A673 (cell line): ENCODE data around the gene NOTCH4. TPM values are rescaled to one million over a fixed set of nuclear protein-coding genes. Genes with fewer than 3 reads are reported as not detected.
"Not testable (repeated sequence)": the region's sequence is repeated elsewhere in the genome, so short reads cannot be mapped to it uniquely, and the experiment has no call there.

Experiments
- BruUV-seq: library from RNA; stranded (reverse); fragments of 400-500 nt; replicated peaks from 2 replicates; lab custom pipeline; 2021; lab: Mats Ljungman, UMichigan
- CTCF ChIA-PET: fragments of 300-600 bp; sonication (Branson Sonifier 250); formaldehyde crosslinking; loops from one replicate; lab custom pipeline; 2022; ENCODE audit warnings: antibody characterized with exemption; lab: Charles Lee
- POLR2A ChIA-PET: fragments of 300-600 bp; sonication (Branson Sonifier 250); formaldehyde crosslinking; loops from one replicate; lab custom pipeline; 2022; ENCODE audit warnings: antibody characterized with exemption; ENCODE audit not compliant: low non-redundant PET; lab: Charles Lee
- DNase-seq: peaks from one replicate; pipeline ENCODE4 v3.0.0-alpha.2; 2015; ENCODE audit warnings: low spot score
- H3K27ac ChIP-seq: fragments of 200-600 bp; sonication (generic); 2 replicates; pipeline ENCODE4 v1.5.1; 2016; ENCODE audit warnings: mixed run types, low read depth, mild to moderate bottlenecking, mixed read lengths, antibody characterized with exemption, low read length; ENCODE audit not compliant: poor library complexity, severe bottlenecking
- H3K27me3 ChIP-seq: fragments of 200-600 bp; sonication (generic); replicated peaks from 2 replicates; pipeline ENCODE4 v1.6.1; 2017; ENCODE audit warnings: mixed run types, low read depth, mild to moderate bottlenecking, mixed read lengths, antibody characterized with exemption, low read length; ENCODE audit not compliant: insufficient read depth, poor library complexity
- H3K36me3 ChIP-seq: fragments of 200-600 bp; sonication (generic); 2 replicates; pipeline ENCODE4 v1.6.1; 2016; ENCODE audit warnings: mixed run types, mild to moderate bottlenecking, mixed read lengths, antibody characterized with exemption, low read length; ENCODE audit not compliant: insufficient read depth, poor library complexity, severe bottlenecking
- H3K4me1 ChIP-seq: fragments of 200-600 bp; sonication (generic); 2 replicates; pipeline ENCODE4 v1.6.1; 2017; ENCODE audit warnings: mixed run types, mild to moderate bottlenecking, mixed read lengths, antibody characterized with exemption, low read length; ENCODE audit not compliant: insufficient read depth, poor library complexity, severe bottlenecking
- H3K4me3 ChIP-seq: fragments of 200-600 bp; sonication (generic); 2 replicates; pipeline ENCODE4 v1.5.1; 2016; ENCODE audit warnings: low read depth, mixed run types, mild to moderate bottlenecking, mixed read lengths, low read length; ENCODE audit not compliant: poor library complexity, severe bottlenecking
- H3K9me3 ChIP-seq: fragments of 200-600 bp; sonication (generic); 2 replicates; pipeline ENCODE4 v1.6.1; 2016; ENCODE audit warnings: mixed run types, low read depth, mild to moderate bottlenecking, mixed read lengths, antibody characterized with exemption, low read length; ENCODE audit not compliant: poor library complexity, severe bottlenecking
- EZH2 ChIP-seq: fragments of 200-600 bp; sonication (generic); IDR thresholded peaks from 2 replicates; pipeline ENCODE4 v1.6.1; 2017; ENCODE audit warnings: borderline replicate concordance, low read depth, mild to moderate bottlenecking, mixed read lengths, antibody characterized with exemption, low read length; ENCODE audit not compliant: poor library complexity, severe bottlenecking
- intact Hi-C: fragments of 100-400 bp; cut with micrococcal nuclease; formaldehyde crosslinking; loops from one replicate; pipeline ENCODE4 v1.10.0; 2022; ENCODE audit not compliant: unreplicated experiment
- total RNA-seq: library from RNA; stranded (reverse); gene quantifications from 2 replicates; pipeline ENCODE4 v1.2.3, GENCODE V29; 2021
- TF ChIP-seq, protein P1 (sequence below): fragments of 300-800, 200-600 bp; sonication (generic); conservative IDR thresholded peaks from 2 replicates; pipeline ENCODE4 v1.5.1; 2017; ENCODE audit warnings: low read depth, mild to moderate bottlenecking, antibody characterized with exemption, low read length, moderate library complexity, mixed read lengths

NOTCH4 gene
- total RNA-seq, 1 experiment from 2014 or later: 2.4 TPM

DNA sequence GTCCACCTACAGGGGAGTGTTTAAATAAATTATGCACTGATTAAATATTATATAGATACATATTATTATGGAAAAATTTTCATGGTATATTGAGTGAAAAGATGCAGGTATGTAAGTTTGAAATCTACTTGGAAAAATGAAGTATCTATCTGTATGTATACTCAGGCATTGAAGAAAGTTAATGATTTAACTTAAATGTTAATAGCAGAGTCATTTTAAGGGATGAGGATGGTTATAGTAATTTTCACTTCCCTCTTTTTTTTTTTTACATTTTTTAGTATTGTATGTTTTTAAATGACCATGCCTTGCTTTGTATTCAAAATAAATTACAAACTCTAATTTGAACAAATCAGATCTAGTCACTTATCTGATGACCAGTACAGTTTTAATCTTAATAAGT lies 43.2 kb upstream of the NOTCH4 start:
- TF ChIP-seq, protein P1, sequence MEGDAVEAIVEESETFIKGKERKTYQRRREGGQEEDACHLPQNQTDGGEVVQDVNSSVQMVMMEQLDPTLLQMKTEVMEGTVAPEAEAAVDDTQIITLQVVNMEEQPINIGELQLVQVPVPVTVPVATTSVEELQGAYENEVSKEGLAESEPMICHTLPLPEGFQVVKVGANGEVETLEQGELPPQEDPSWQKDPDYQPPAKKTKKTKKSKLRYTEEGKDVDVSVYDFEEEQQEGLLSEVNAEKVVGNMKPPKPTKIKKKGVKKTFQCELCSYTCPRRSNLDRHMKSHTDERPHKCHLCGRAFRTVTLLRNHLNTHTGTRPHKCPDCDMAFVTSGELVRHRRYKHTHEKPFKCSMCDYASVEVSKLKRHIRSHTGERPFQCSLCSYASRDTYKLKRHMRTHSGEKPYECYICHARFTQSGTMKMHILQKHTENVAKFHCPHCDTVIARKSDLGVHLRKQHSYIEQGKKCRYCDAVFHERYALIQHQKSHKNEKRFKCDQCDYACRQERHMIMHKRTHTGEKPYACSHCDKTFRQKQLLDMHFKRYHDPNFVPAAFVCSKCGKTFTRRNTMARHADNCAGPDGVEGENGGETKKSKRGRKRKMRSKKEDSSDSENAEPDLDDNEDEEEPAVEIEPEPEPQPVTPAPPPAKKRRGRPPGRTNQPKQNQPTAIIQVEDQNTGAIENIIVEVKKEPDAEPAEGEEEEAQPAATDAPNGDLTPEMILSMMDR: no peak
- TF ChIP-seq EZH2: no peak
- BruUV-seq: no TSS peak
- Histone ChIP-seq H3K4me1 (no peaks in the 10 kb centered on the region), H3K4me3 (no peak overlapping the region), H3K27ac (no peak overlapping the region), H3K27me3 (no peaks in the 10 kb centered on the region), H3K9me3 (no peaks in the 10 kb centered on the region), H3K36me3 (no peaks in the 10 kb centered on the region)
- CTCF ChIA-PET: no interaction called here
- intact Hi-C loops: no loop called here
- POLR2A ChIA-PET: no interaction called here
- DNase-seq: no peak

DNA sequence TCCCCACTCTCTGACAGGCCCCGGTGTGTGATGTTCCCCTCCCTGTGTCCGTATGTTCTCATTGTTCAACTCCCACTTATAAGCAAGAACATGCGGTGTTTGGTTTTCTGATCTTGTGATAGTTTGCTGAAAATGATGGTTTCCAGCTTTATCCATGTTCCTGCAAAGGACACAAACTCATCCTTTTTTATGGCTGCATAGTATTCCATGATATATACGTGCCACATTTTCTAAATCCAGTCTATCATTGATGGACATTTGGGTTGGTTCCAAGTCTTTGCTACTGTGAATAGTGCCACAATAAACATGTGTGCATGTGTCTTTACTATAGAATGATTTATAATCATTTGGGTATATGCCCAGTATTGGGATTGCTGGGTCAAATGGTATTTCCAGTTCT lies 33.4 kb upstream of the NOTCH4 start:
- DNase-seq, H3K4me1 ChIP-seq, H3K4me3 ChIP-seq, POLR2A ChIA-PET, BruUV-seq, H3K27ac ChIP-seq, H3K36me3 ChIP-seq, intact Hi-C loops, H3K9me3 ChIP-seq, H3K27me3 ChIP-seq, CTCF ChIA-PET: not testable (repeated sequence)

DNA sequence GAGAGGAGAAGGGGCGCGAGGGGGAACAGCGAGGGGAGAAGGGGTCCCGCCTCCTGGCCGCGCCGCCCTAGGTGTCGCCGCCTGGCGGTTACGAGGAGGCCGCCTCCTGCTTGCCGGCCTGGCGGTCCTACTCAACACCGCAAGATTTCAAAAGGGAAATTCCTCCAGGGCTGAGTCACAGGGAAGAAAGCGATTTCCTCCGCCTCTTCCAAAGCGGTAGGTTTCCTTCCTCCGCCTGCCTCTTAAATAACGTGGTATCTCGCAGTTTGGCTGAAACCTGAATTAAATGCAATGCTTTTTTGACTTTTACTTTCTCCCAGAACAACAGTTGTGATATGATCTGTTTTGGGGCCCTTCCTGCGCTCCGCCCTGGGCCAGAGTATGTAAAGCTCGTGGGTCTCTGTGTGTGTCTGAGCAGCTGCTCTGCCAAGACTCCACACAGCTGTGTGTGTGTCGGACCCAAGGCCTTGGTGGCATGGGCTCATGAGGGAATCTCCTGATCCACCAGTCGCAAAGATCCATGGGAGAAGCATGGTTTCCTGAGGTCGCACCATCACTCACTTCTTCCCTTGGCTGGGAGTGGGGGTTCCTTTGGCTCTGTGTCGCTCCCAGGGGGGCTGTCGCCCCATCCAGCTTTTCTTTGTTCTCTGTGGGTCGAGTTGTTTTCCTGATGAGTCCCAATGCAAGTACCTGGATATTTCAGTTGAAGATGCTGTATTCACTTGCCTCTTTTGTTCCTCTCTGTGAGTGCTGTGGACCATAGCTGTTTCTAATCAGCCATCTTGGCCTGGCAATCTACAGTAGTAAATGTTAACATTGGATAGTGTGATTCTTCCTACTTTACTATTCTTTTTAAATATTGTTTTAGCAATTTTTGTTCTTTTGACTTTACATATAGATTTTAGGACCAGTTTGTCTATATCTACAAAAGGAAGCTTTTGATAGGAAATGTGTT lies 31.6 kb upstream of the NOTCH4 start:
- CTCF ChIA-PET: no interaction called here
- Histone ChIP-seq H3K27me3 (no peaks in the 10 kb centered on the region), H3K4me3 (peak overlapping the region; percentile 33), H3K9me3 (no peaks in the 10 kb centered on the region), H3K4me1 (peaks cover 7% of the 10 kb centered on the region), H3K36me3 (no peaks in the 10 kb centered on the region), H3K27ac (peak overlapping the region; percentile 69)
- TSS peak; percentile 76 for BruUV-seq
- no peak for TF ChIP-seq EZH2
- TF ChIP-seq, protein P1: peak; percentile 67
- POLR2A ChIA-PET: interaction anchor here (0.5 to 0.6 kb wide), 2 partner anchors 59 to 60 kb away, joined by 3 to 8 read pairs; no protein-coding TSS in a partner anchor
- intact Hi-C loops: no loop called here
- peak; percentile 93 for DNase-seq
